H1 (cell line): Measurements from ENCODE around the gene CHRNA9.

Source experiments
- ASH2L ChIP-seq: fragments of 200-600, 300-600 bp; sonication (generic); IDR thresholded peaks from one replicate; pipeline ENCODE4 v1.7.1; 2017; ENCODE audit warnings: low read length
- CHD7 ChIP-seq: fragments of 300-600 bp; sonication (generic); IDR thresholded peaks from 2 replicates; pipeline ENCODE4 v1.7.1; 2012; ENCODE audit warnings: low read length, moderate library complexity, mild to moderate bottlenecking, inconsistent platforms; ENCODE audit not compliant: insufficient replicate concordance
- CTCF ChIP-seq, 3 experiments: IDR thresholded peaks; 1 replicate in 2 of 3; 2 replicates in 1 of 3; pipeline versions ENCODE4 v1.5.1 to v1.6.1; 2011; ENCODE audit warnings: low read length in 3 of 3, mild to moderate bottlenecking in 3 of 3, inconsistent platforms in 2 of 3, low read depth in 1 of 3, moderate library complexity in 1 of 3; ENCODE audit not compliant: insufficient read depth in 1 of 3; ENCODE audit errors: control extremely low read depth in 1 of 3
- E2F6 ChIP-seq: IDR thresholded peaks from 2 replicates; pipeline ENCODE4 v1.6.1; 2012; ENCODE audit warnings: inconsistent platforms
- EZH2 ChIP-seq: fragments of 200-600 bp; sonication (generic); IDR thresholded peaks from 2 replicates; pipeline ENCODE4 v1.7.1; 2012; ENCODE audit warnings: low read depth, mild to moderate bottlenecking, moderate library complexity, low read length, inconsistent platforms; ENCODE audit not compliant: severe bottlenecking
- KDM5A ChIP-seq: fragments of 200-600 bp; IDR thresholded peaks from 2 replicates; pipeline ENCODE4 v1.7.1; 2012; ENCODE audit warnings: mild to moderate bottlenecking, low read length, inconsistent platforms, mixed read lengths
- MAFK ChIP-seq: IDR thresholded peaks from 2 replicates; pipeline ENCODE4 v1.6.1; 2012; ENCODE audit warnings: low read depth, mild to moderate bottlenecking, improper control_type of control experiment, low read length
- POLR2A ChIP-seq, 2 experiments: IDR thresholded peaks; 1 replicate in 1 of 2; 2 replicates in 1 of 2; pipeline ENCODE4 v1.6.1; 2011; ENCODE audit warnings: low read depth in 2 of 2, low read length in 2 of 2, mild to moderate bottlenecking in 2 of 2; ENCODE audit errors: control extremely low read depth in 1 of 2
- RAD21 ChIP-seq, 2 experiments: IDR thresholded peaks in 1 of 2; conservative IDR thresholded peaks in 1 of 2; 2 replicates each; pipeline ENCODE4 v1.6.1; 2011; ENCODE audit warnings: low read depth in 2 of 2, low read length in 2 of 2, improper control_type of control experiment in 1 of 2, inconsistent platforms in 1 of 2, mild to moderate bottlenecking in 1 of 2, moderate library complexity in 1 of 2
- TAF7 ChIP-seq: optimal IDR thresholded peaks from 2 replicates; pipeline ENCODE3; 2011; ENCODE audit warnings: low read depth, mild to moderate bottlenecking, inconsistent platforms, low read length, moderate library complexity, borderline replicate concordance
- USF2 ChIP-seq: IDR thresholded peaks from 2 replicates; pipeline ENCODE4 v1.6.1; 2011; ENCODE audit warnings: low read length, improper control_type of control experiment

GRCh38 chr4:40388239-40388638 lies 53.1 kb downstream of the CHRNA9 start:
- TF ChIP-seq EZH2 (no peak), KDM5A (no peak), ASH2L (no peak), CTCF (IDR thresholded peaks at IDR 0.05; ENCODE audit: control extremely low read depth in 1 of 3, insufficient read depth in 1 of 3, low read depth in 1 of 3, low read length in 3 of 3) (peak in 2 of 3 experiments; percentile 7 to 14; a peak in 2 of 4 replicates), USF2 (no peak), CHD7 (no peak), E2F6 (no peak), POLR2A (IDR thresholded peaks at IDR 0.05; ENCODE audit: control extremely low read depth in 1 of 2, low read depth in 2 of 2, low read length in 2 of 2) (no peak), TAF7 (no peak), RAD21 (IDR thresholded peaks at IDR 0.05 in 1 of 2, conservative IDR thresholded peaks at IDR 0.05 in 1 of 2; ENCODE audit: low read depth in 2 of 2, low read length in 2 of 2) (peak; percentile 21 to 35; a peak in 3 of 4 replicates), MAFK (no peak)
